GM18517 (cell line): ENCODE data around the gene CASP12.
A peak's percentile ranks its signal among the peaks of the same experiment; 100 is the strongest.
"Not testable (repeated sequence)": the region's sequence is repeated elsewhere in the genome, so short reads cannot be mapped to it uniquely, and the experiment has no call there.

ENCODE experiments used
- ATAC-seq: cut with Tn5 transposase; IDR thresholded peaks from one replicate; pipeline ENCODE4 v1.9.1; 2021; ENCODE audit warnings: mild to moderate bottlenecking, moderate library complexity; ENCODE audit not compliant: unreplicated experiment

The CASP12 gene

DNA sequence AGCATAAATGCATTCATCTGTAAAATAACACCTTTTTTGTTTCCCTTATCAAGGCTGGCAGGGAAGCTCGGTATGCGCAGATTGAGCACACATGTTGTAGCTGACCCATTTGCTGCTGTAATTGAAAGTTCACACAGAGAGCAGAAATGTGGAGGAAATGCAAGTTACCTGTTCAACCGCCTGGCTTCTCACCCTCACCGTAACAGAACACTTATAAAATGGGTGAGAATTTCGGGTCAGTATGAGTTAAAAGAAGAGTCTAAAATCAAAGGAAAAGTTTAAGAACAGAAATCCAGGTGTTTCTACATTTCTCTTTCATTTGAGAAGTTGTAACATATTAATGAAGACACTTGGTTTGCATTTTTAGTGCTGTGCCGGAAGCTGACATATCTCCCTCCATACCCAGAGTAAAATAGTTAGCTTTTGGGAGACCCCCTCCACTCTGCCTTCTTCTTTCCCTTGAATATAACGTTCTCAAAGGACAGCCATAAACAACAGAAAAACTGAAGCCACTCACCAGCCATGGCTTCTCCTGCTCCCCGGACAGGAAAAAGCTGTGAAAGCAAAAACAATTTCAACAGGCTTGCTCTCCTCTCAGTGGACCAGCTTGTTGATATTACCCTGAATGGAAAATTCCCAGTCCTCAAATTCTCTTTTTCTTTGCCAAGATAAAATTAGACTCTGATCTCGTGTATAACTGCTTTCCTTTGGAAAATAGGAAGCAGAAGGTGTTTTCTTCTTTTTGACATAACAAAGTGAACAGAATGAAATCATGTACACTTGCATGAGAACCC lies at the start of gene CASP12:
Gene CASP12, minus strand, starts transcription at position 570 of the 794 bp plus-strand sequence.
- no peak for ATAC-seq

DNA sequence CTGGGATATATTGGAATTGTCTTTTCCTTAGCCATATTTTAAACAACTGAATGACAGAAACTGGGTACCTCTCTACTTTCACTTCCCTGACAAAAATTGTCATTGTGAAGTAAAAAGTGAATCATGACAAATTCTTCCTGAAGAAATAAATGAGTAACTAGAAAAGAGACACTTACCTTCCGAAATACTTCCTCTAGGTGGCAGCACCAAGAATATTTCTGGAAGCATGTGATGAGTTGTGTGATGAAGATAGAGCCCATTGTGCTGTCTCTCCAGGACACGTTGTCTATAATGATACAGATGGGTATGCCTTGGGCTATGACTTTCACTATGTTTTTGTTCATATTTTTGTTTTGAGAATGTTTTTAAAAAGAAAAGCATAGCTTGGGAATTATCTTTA lies 48.6 kb upstream of the CASP12 start:
- ATAC-seq: peak; percentile 96

DNA sequence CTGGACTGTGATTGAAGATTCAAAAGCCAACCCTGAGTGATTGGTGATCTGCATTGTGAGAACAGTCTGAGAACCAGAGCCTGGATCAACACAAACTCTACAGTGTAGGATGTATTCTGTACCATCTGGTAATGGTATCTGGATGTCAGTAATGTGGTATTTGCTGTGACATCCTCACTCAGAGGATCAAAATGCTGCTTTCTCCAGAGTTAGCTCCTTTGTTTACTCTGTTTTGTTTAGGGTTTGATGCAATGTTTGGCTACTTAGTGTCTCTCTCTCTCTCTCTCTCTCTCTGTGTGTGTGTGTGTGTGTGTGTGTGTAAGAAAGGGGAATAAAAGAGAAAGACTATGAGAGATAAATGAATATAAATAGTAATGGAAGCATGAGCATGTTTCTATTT lies 45.8 kb upstream of the CASP12 start:
- no peak for ATAC-seq

DNA sequence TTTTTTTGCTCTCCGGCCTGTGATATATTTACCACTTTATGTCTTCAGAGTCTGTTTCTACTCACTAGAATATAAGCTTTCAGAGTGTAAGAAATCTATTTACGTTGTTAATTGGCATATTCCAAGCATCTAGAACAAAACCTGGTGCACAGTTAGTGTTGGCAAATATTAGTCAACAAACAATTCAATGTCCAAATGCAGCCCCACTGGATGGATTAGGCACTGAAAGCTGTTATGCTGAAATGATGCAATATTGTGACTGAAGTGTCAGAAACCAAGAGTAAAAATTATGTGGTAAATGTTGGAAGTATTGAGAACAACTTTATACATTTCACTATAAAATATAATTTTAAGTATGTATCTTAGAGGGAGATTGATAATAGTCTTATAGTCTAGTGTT lies 45.3 kb upstream of the CASP12 start:
- no peak for ATAC-seq

DNA sequence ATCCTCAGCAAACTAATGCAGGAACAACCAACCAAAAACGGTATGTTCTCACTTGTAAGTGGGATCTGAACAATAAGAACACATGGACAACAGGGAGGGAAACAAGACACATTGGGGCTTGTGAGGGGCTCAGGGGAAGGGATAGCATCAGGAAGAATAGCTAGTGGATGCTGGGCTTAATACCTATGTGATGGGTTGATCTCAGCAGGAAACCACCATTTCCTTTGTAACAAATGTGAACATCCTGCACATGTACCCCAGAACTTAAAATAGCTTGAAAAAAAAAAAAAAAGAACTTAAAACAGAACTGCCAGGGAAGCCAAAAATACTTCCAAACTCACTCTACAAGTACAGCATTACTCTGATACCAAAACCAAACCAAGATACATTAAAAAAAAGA lies 36.3 kb upstream of the CASP12 start:
- no peak for ATAC-seq

DNA sequence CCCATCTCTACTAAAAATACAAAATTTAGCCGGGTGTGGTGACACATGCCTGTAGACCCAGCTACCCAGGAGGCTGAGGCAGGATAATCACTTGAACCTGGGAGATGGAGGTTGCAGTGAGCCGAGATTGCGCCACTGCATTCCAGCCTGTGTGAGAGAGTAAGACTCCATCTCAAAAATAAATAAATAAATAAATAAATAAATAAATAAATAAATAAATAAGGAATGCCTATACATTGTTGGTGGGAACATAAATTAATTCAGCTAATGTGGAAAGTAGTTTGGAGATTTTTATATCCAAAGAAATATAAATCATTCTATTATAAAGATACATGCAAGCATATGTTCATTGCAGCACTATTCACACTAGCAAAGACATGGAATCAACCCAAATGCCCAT lies 35.8 kb upstream of the CASP12 start:
- not testable (repeated sequence) for ATAC-seq

DNA sequence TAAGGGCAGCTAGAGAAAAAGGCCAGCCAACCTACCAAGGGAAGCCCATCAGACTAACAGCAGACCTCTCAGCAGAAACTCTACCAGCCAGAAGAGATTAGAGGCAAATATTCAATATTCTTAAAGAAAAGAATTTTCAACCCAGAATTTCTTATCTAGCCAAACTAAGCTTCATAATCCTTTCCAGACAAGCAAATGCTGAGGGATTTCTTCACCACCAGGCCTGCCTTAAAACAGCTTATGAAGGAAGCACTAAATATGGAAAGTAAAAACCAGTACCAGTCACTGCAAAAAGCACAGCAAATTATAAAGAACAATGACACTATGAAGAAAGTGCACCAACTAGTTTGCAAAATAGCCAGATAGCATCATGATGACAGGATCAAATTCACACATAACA lies 30.6 kb upstream of the CASP12 start:
- no peak for ATAC-seq

DNA sequence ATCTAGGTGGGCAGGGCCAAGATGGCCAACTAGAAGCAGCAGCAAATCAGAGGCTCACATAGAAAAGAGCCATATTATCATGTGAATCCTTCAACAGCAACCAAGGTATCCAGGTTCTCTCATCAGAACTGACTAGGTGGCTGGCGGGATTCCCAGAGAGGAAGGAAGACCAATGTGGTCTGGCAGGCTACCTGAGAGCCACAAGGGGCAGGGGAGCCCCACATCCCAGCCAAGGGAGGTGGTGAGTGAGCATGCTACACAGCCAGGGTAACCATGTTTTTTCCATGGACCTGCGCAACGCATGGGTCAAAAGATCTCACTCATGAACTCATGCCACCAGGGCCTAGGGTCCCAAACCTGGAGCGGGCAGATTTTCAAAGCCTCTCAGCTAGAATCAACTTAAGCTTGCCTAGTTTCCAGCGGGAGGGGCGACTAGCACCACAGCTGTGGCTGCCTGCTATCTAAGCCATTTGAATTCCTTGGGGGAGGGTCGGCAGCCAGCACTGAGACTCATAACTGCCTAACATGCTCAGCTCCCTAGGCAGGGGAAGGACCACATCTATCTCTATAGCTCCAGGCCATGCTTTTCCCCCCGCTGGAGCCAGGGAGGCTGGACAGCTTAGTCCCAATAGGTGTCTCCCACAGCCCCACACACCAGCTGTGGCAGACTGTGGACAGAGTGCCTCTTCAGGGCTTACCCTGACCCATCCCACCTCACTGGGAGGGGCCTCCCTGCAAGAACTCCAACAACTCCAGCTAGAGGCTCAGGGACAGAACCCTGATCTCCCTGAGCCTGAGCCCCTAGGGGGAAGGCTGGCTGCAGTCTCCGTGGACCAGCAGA lies 28.7 kb upstream of the CASP12 start:
- no peak for ATAC-seq

DNA sequence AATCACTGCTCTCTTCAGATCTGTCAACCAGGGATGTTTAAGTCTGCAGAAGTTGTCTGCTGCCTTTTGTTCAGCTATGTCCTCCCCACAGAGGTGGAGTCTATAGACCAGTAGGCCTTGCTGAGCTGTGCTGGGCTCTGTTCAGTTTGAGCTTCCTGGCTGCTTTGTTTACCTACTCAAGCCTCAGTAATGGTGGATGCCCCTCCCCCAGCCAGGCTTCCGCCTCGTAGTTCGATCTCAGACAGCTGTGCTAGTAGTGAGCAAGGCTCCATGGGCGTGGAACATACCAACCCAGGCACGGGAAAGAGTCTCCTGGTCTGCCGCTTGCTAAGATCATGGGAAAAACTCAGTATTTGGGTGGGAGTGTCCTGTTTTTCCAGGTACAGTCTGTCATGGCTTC lies 27.6 kb upstream of the CASP12 start:
- ATAC-seq: no peak

DNA sequence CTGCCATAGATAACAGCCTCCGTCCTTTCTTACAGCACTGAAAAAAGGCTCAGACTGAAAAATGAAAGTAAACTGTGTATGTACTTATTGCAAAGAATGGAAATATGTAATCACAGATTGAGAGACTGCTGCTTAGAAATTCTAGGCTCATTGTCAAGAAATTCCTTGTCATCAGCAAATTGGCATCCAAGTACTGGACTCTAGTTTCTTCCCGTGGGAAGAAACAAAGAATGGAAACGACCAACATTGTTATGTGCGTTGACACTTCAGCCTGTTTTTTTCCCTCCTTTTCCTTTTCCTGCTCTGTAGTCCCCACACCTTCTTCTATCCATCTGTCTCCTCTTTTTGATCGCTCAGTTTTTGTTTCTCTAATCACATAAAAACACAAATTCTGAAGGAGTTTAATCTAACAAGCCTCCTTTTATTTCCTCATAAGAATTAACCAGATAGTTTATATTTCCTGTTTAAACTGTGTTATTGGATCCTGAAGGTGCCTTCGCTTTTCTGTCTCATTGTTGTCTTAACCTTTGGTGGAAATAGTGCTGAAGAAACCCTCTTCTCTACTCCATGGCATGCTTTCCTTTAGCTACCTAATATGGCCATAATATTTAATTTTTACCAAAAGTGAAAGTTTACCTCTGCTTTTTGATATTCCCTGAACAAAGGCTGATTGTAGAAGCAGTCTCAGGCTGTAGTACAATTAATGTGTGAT lies 20.0 kb upstream of the CASP12 start:
- ATAC-seq: peak; percentile 68

DNA sequence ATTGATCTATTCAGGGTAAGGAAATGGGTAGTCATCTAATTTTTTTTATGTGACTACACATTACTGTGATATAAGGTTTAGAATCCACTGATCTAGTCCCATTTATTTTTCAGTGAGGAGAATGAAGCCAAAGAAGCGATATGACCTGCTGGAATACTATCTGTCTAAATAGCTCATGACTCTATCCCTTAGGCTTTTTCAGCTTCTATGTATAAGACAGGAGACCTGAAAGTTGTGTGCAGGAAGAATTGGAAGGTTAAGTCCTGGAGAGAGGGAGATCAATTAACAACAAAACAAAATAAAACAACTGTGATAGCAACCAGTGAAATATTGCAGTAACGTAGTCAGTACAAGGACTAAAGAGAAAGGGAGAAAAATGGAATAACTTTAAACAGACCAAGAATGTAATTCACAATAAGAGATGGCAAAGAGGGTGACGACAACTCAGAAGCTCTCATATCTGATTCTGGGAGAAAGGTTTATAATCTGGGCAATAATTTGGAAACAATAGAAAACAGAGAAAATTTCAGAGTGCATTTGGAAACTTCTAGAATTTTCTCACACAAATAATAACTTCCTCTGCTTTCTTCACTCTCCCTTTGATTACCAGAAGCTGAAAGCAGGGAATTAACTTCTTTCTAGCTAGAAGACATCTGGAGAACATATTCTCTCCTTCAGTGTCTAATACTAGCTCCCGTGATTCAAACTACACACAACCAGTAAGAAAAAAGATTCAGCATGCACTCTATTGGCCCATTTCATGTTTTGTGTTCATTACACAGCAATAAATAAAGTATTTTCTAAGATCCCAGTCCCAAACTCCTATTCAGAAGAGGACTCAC lies 19.2 kb upstream of the CASP12 start:
- ATAC-seq: peak; percentile 47

DNA sequence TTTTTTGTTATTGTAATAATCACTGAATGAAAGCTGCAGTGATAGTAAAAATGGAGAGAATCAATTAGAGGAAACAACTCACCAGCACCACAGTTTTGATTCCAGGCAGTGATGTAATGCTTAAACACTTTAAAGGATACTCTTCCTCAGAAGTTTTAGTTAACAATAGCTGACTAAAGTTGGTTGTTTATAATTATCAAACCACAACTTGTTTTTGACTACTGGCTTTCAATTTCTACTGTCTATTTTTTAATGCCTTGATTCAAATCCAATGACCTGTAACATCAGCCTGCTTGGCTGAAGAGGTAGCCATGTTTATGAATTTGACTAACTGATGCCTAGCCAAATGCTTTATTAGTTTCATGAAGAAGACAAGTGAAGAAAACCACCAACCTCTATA lies 18.2 kb upstream of the CASP12 start:
- ATAC-seq: no peak

DNA sequence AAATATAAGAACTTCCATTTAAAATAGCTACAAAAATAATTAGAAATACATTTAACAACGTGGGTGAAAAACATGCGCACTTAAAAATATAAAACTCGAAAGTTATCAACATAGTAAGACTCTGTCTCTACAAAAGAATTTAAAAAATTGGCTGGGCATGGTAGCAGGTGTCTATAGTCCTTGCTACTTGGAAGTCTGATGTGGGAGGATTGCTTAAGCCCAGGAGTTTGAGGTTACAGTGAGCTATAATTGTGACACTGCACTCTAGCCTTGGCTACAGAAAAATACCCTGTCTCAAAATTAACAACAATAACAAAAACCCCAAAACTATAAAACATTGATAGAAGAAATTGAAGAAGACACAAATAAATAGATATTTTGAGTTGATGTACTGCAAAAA lies 13.8 kb upstream of the CASP12 start:
- no peak for ATAC-seq

DNA sequence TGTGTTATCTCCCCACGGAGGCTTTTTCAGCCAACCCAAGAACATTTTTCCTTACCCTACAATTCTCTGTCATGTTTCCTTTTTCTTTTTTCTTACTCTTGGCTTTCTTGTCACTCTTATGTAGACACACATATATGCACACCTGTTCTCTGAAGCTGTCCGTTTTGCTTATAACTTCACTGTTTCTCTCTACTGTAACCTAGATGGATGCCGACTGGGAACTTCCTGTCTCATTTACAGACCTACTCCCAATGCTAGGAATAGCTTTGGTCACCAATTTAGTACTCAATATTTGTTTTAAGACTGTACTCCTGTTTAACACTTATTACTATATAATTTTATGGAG lies 9.9 kb upstream of the CASP12 start:
- ATAC-seq: peak; percentile 5

DNA sequence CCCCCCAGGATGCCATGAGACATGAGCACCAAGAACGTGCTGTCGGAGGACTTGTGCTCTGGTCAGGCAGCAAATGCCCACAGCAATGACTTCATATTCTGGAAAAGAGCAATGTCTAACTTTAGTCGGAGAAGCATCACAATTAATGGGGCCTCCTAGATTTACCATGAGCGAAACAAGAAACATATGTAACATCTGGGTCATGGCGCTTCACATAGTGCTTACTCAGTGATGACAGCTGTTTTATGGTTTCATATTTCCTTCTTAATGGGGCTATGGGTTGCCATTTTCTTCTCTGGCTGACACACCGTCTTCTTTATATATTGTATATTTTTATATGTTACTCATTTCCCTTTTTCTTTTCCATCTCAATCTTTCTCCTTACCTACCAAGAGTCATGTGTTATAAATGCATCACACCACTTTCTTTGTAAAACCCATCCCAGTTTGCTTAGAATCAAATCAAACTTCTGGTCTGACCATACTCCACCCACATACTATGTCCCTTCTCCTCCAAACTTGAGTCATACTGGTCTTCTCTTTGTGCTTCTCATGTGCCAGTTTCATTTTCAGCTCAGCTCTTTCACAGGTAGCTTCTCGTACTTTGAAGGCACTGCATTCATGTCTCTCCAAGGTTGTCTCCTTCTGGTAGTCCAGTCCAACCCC lies 9.4 kb upstream of the CASP12 start:
- ATAC-seq: peak; percentile 99

DNA sequence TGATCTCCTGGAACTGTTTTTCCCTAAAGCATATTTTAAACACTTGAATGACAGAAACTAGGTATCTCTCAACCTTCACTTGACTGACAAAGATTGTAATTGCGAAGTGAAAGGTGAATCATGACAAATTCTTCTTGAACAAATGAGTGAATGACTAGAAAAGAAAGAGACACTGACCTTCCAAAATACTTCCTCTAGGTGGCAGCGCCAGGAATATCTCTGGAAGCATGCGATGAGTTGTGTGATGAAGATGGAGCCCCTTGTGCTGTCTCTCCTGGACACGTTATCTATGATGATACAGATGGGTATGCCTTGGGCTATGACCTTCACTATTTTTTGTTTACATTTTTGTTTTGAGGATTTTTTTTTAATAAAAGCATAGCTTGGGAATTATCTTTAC lies 7.0 kb upstream of the CASP12 start:
- no peak for ATAC-seq

DNA sequence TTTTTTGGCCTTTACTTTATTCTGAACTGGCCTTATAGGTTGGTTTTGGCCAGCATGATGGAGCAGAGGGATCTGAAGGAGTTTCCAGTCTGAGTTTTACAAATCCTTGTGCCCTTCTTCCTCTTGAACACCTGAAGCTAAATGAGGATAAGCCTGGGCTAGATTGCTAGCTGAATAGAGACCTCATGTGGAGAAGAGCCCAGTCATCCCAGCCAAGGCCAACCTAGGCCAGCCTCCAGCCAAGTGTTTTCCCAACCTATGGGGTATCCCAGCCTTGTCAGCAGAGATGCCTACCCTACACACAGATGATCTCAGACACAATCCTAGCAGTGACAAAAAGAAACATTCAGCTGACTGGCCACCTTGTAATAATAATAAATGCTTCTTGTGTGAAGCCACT lies 966 bp upstream of the CASP12 start:
- ATAC-seq: no peak

DNA sequence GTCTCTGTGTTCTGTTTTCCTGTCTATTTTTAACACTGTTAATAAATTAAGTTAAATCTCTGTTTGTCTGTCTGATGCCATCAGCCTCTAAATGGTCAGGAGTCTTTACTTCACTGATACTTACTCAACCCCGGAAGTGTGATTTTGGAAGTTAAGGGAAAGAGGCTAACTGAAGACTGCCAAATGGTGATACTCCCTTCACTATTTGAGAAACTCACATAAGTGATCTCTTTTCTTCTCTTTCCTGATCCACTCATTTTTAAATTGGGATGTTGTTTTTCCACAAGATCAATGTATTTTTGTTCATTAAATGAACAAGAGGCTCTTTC lies 389 bp upstream of the CASP12 start:
- no peak for ATAC-seq

DNA sequence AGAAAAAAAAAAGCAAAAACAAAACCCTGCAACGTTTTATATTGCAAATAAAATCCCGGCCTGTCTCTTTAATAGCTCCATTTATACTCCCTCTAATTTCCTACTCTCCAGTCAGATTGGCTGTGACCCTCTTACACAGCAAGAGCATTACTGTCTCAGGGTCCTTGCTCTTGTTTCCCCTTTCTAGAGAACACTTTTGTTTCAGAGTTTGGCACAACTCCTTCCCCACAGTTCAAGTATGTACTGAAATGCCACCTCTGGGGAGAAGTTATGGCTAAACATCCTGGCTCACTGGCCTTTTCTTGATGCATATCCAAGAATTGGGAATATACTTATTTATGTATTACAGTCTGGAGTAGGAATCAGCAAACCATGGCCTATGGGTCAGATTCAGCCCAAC lies 2.6 kb downstream of the CASP12 start:
- ATAC-seq: no peak

DNA sequence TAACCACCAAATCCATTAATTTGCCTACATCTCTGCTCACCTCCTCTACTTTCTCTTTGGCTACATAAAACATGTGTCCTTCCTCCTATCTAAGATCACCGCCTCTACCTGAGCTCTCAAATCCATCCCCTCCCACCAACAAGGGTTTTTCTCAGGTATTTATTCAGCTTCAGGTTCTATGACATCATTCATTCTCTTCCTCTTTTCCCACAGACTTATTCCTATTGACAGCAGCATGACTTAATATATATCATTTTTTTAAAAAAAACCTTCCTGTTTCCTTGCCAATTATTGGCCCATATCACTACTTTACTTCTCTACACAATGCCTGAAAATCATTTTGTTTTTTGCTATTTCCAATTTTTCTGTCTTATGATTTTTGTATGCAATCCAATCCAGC lies 4.4 kb downstream of the CASP12 start:
- ATAC-seq: no peak
